ENCODE data around the gene EVX1. TPM values are rescaled to one million over a fixed set of nuclear protein-coding genes. Genes with fewer than 3 reads are reported as not detected.

EVX1 gene
- total RNA-seq (1.1 and 1.6 TPM in 2 replicates), polyA plus RNA-seq (0.95 and 1.9 TPM in 2 replicates)

DNA sequence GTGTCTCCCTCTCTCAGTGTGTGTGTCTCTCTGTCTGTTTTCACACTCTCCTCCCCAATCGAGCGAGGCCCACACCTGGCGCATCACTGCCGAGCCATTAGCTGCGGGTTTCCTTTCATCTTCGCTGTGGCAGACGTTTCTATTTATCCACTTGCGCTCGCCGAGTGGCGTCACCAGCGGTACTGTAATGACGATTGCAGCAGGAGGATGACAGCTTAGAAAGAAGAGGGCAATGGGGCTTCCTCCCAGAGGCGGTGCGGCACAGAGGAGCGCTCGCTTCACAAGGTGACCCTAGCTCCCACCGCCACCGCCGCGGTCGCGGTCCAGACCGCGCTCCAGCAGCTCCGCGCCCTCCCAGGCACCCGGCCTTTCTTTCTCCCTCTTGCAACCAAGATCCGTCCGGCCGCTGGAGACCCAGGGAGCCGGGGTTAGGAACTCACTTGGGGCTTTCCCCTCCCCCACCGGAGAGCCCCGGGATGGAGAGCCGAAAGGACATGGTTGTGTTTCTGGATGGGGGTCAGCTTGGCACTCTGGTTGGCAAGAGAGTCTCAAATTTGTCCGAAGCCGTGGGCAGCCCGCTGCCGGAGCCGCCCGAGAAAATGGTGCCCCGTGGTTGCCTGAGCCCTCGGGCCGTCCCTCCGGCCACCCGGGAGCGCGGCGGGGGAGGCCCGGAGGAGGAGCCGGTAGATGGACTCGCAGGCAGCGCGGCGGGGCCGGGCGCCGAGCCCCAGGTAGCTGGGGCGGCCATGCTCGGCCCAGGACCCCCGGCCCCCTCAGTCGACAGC is at the start of gene EVX1:
EVX1 (plus strand) TSS at position 248 of the 785 bp plus-strand sequence; CDS start at position 477, 229 bp downstream.
- peaks cover 8% of the 10 kb centered on the region for H3K4me1 ChIP-seq (ENCODE audit: insufficient read depth)
- peak within 1 kb of the TSS; percentile 56 for H2AFZ ChIP-seq
- under 1% methylated on average over 55 of the region's 62 CpGs for WGBS (ENCODE audit: low lambda C conversion rate, missing lambda C conversion rate)
- peak within 1 kb of the TSS; percentile 38 for H3K4me3 ChIP-seq
- peaks cover 11% of the 10 kb centered on the region for H3K79me2 ChIP-seq
- no peak for DNase-seq (ENCODE audit: low spot score)
- peaks cover 98% of the 10 kb centered on the region for H3K27me3 ChIP-seq
- H3K36me3 ChIP-seq (replicated peaks; ENCODE audit: insufficient read depth, low read depth) = no peaks in the 10 kb centered on the region
- TF ChIP-seq EZH2phosphoT487 (IDR thresholded peaks at IDR 0.05; ENCODE audit: low read depth, severe bottlenecking, unreplicated experiment) (no peak), EZH2 (IDR thresholded peaks at IDR 0.05; ENCODE audit: borderline replicate concordance) (peak; percentile 81)
- TF ChIP-seq, protein P1, sequence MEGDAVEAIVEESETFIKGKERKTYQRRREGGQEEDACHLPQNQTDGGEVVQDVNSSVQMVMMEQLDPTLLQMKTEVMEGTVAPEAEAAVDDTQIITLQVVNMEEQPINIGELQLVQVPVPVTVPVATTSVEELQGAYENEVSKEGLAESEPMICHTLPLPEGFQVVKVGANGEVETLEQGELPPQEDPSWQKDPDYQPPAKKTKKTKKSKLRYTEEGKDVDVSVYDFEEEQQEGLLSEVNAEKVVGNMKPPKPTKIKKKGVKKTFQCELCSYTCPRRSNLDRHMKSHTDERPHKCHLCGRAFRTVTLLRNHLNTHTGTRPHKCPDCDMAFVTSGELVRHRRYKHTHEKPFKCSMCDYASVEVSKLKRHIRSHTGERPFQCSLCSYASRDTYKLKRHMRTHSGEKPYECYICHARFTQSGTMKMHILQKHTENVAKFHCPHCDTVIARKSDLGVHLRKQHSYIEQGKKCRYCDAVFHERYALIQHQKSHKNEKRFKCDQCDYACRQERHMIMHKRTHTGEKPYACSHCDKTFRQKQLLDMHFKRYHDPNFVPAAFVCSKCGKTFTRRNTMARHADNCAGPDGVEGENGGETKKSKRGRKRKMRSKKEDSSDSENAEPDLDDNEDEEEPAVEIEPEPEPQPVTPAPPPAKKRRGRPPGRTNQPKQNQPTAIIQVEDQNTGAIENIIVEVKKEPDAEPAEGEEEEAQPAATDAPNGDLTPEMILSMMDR (IDR thresholded peaks at IDR 0.05; ENCODE audit: poor library complexity) = no peak
- H3K9me2 ChIP-seq (replicated peaks; ENCODE audit: insufficient read depth) = no peaks in the 10 kb centered on the region
- no peaks in the 10 kb centered on the region for H3K9me3 ChIP-seq (ENCODE audit: low read depth)
- H3K4me2 ChIP-seq = peak within 1 kb of the TSS; percentile 96
- H3K27ac ChIP-seq = peak within 1 kb of the TSS; percentile 52
- no peaks in the 10 kb centered on the region for H4K20me1 ChIP-seq (ENCODE audit: insufficient read depth, poor library complexity, severe bottlenecking)

GRCh38 chr7:27193335-27194001 is 49.1 kb upstream of the EVX1 start:
- peak overlapping the region; percentile 34 for H3K4me3 ChIP-seq
- peaks cover 88% of the 10 kb centered on the region for H3K27me3 ChIP-seq

GRCh38 chr7:27194002-27194352 is 48.6 kb upstream of the EVX1 start:
- H3K27ac ChIP-seq = peak overlapping the region; percentile 97
- peak overlapping the region; percentile 34 for H3K4me3 ChIP-seq
- 42% methylated on average over 2 of the region's 2 CpGs for WGBS (ENCODE audit: low lambda C conversion rate, missing lambda C conversion rate)

More at GRCh38 chr7:27193335-27194001, 49.1 kb upstream of the EVX1 start:
- Histone ChIP-seq H3K79me2 (peaks cover 98% of the 10 kb centered on the region), H3K9me2 (replicated peaks; ENCODE audit: insufficient read depth) (no peaks in the 10 kb centered on the region), H3K27ac (peak overlapping the region; percentile 97), H3K4me2 (peak overlapping the region; percentile 96), H2AFZ (peak overlapping the region; percentile 52), H3K36me3 (replicated peaks; ENCODE audit: insufficient read depth, low read depth) (no peaks in the 10 kb centered on the region), H3K9me3 (ENCODE audit: low read depth) (no peaks in the 10 kb centered on the region), H4K20me1 (ENCODE audit: insufficient read depth, poor library complexity, severe bottlenecking) (peaks cover 28% of the 10 kb centered on the region), H3K4me1 (ENCODE audit: insufficient read depth) (peaks cover 35% of the 10 kb centered on the region)
- 11% methylated on average over 29 of the region's 29 CpGs for WGBS (ENCODE audit: low lambda C conversion rate, missing lambda C conversion rate)
- peak; percentile 18 for TF ChIP-seq EZH2phosphoT487 (IDR thresholded peaks at IDR 0.05; ENCODE audit: low read depth, severe bottlenecking, unreplicated experiment)
- peak; percentile 38 for TF ChIP-seq EZH2 (IDR thresholded peaks at IDR 0.05; ENCODE audit: borderline replicate concordance)
- TF ChIP-seq, protein P1 (IDR thresholded peaks at IDR 0.05; ENCODE audit: poor library complexity) = no peak
- no peak for DNase-seq (ENCODE audit: low spot score)

More at GRCh38 chr7:27194002-27194352, 48.6 kb upstream of the EVX1 start:
- Histone ChIP-seq H3K9me3 (ENCODE audit: low read depth) (no peaks in the 10 kb centered on the region), H3K79me2 (peaks cover 98% of the 10 kb centered on the region), H3K9me2 (replicated peaks; ENCODE audit: insufficient read depth) (no peaks in the 10 kb centered on the region), H3K27me3 (peaks cover 88% of the 10 kb centered on the region), H3K36me3 (replicated peaks; ENCODE audit: insufficient read depth, low read depth) (no peaks in the 10 kb centered on the region), H2AFZ (no peak overlapping the region), H3K4me1 (ENCODE audit: insufficient read depth) (peaks cover 31% of the 10 kb centered on the region), H4K20me1 (ENCODE audit: insufficient read depth, poor library complexity, severe bottlenecking) (peaks cover 33% of the 10 kb centered on the region), H3K4me2 (peak overlapping the region; percentile 96)
- no peak for DNase-seq (ENCODE audit: low spot score)
- TF ChIP-seq, protein P1 (IDR thresholded peaks at IDR 0.05; ENCODE audit: poor library complexity) = no peak
- TF ChIP-seq EZH2phosphoT487 (IDR thresholded peaks at IDR 0.05; ENCODE audit: low read depth, severe bottlenecking, unreplicated experiment) (peak; percentile 53), EZH2 (IDR thresholded peaks at IDR 0.05; ENCODE audit: borderline replicate concordance) (peak; percentile 35)
